H1 (cell line): ENCODE results near the gene PPP1R14B. TPM values are rescaled to one million over a fixed set of nuclear protein-coding genes. Genes with fewer than 3 reads are reported as not detected.

Experiments
- BCL11A ChIP-seq, 2 experiments: IDR thresholded peaks; one replicate each; pipeline ENCODE4 v1.6.1; 2011; ENCODE audit warnings: low read depth in 2 of 2, low read length in 2 of 2, mild to moderate bottlenecking in 2 of 2
- CBX5 ChIP-seq: fragments of 300-800, 300-1000 bp; sonication (generic); IDR thresholded peaks from 2 replicates; pipeline ENCODE4 v1.7.1; 2016; ENCODE audit warnings: antibody characterized with exemption, low read length, low read depth
- CEBPB ChIP-seq: IDR thresholded peaks from 2 replicates; pipeline ENCODE4 v1.6.1; 2012; ENCODE audit warnings: low read depth, low read length
- RAD21 ChIP-seq, 2 experiments: IDR thresholded peaks in 1 of 2; conservative IDR thresholded peaks in 1 of 2; 2 replicates each; pipeline ENCODE4 v1.6.1; 2011; ENCODE audit warnings: low read depth in 2 of 2, low read length in 2 of 2, improper control_type of control experiment in 1 of 2, inconsistent platforms in 1 of 2, mild to moderate bottlenecking in 1 of 2, moderate library complexity in 1 of 2
- SIN3A ChIP-seq, 2 experiments: IDR thresholded peaks in 1 of 2; conservative IDR thresholded peaks in 1 of 2; 2 replicates each; pipeline ENCODE4 v1.6.1; 2011 to 2012; ENCODE audit warnings: low read length in 2 of 2, improper control_type of control experiment in 1 of 2, low read depth in 1 of 2, mild to moderate bottlenecking in 1 of 2
- SP4 ChIP-seq: IDR thresholded peaks from 2 replicates; pipeline ENCODE4 v1.6.1; 2012; ENCODE audit warnings: low read length, inconsistent platforms
- USF2 ChIP-seq: IDR thresholded peaks from 2 replicates; pipeline ENCODE4 v1.6.1; 2011; ENCODE audit warnings: low read length, improper control_type of control experiment
- polyA plus RNA-seq, 7 experiments: library from polyadenylated mRNA; depleted of rRNA in 3 of 7; stranded (reverse) in 5 of 7; unstranded in 2 of 7; fragments of >200 nt in 5 of 7; fragments of 200-250 nt in 2 of 7; gene quantifications; 1 replicate in 5 of 7; 2 replicates in 1 of 7; 4 replicates in 1 of 7; pipeline versions ENCODE4 v1.2.1 to v1.2.3, GENCODE V29; 2011 to 2013; ENCODE audit warnings: missing spikeins in 2 of 7, mixed read lengths in 2 of 7
- total RNA-seq: library from RNA; stranded (reverse); fragmentation: NEBNext Ultra II Directional; extraction: Animal tissue kit (Norgen Biotek cat#: 25700); gene quantifications from 2 replicates; pipeline ENCODE4 v1.2.1, GENCODE V29; 2021

Gene PPP1R14B
- total and polyA plus RNA-seq, 2 of the 8 experiments (the other 6 are each of a cell fraction or from before 2014, with no cell fraction given) = 265 to 419 TPM

GRCh38 chr11:64289002-64289564 lies 42.3 kb upstream of the PPP1R14B start (continued):
- TF ChIP-seq RAD21 (IDR thresholded peaks at IDR 0.05 in 1 of 2, conservative IDR thresholded peaks at IDR 0.05 in 1 of 2; ENCODE audit: low read depth in 2 of 2, low read length in 2 of 2) = no peak
- no peak for TF ChIP-seq BCL11A (IDR thresholded peaks at IDR 0.05; ENCODE audit: low read depth in 2 of 2, low read length in 2 of 2)
- no peak for TF ChIP-seq CBX5
- no peak for TF ChIP-seq SIN3A (conservative IDR thresholded peaks at IDR 0.05 in 1 of 2, IDR thresholded peaks at IDR 0.05 in 1 of 2; ENCODE audit: low read depth in 1 of 2, low read length in 2 of 2)
- no peak for TF ChIP-seq USF2
- TF ChIP-seq SP4 = no peak
- TF ChIP-seq CEBPB = no peak
